Peyer's patch (tissue), 4 donors: Measurements from ENCODE around the gene CD74.

Experiments used
- POLR2A ChIP-seq, 2 donors: fragments of 450-650 bp; IDR thresholded peaks; one replicate each; pipeline ENCODE4 v1.5.1; 2017; ENCODE audit warnings: antibody characterized with exemption in 2 of 2, mild to moderate bottlenecking in 2 of 2, moderate library complexity in 2 of 2
- TF ChIP-seq, protein P1 (sequence below), 6 experiments: fragments of 450-650 bp in 4 of 6; fragments of 200-600 bp in 2 of 6; sonication (generic) in 1 of 6; IDR thresholded peaks; one replicate each; pipeline ENCODE4 v1.5.1; 2017 to 2019; ENCODE audit warnings: antibody characterized with exemption in 6 of 6, mild to moderate bottlenecking in 3 of 6, moderate library complexity in 1 of 6

DNA sequence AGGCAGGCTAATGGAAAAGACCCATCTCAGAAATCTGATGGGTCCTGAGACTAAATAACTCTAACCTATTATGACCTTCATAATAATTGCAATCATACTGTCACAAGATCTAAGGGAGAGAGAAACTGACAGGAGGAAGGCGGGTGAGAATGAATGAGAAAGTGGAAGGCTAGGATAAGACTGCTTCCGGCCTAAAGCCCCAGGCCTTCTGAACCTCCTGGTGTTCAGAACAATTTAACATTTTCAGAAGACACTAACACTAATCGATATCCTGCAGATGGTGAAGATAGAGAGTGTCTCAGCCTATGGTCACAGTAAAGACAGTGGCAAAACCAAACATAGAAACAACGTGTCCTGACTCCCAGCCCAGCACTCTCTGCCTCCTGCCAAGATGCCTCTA lies 35.6 kb upstream of the CD74 start:
- no peak for TF ChIP-seq POLR2A (IDR thresholded peaks at IDR 0.05)
- TF ChIP-seq, protein P1, sequence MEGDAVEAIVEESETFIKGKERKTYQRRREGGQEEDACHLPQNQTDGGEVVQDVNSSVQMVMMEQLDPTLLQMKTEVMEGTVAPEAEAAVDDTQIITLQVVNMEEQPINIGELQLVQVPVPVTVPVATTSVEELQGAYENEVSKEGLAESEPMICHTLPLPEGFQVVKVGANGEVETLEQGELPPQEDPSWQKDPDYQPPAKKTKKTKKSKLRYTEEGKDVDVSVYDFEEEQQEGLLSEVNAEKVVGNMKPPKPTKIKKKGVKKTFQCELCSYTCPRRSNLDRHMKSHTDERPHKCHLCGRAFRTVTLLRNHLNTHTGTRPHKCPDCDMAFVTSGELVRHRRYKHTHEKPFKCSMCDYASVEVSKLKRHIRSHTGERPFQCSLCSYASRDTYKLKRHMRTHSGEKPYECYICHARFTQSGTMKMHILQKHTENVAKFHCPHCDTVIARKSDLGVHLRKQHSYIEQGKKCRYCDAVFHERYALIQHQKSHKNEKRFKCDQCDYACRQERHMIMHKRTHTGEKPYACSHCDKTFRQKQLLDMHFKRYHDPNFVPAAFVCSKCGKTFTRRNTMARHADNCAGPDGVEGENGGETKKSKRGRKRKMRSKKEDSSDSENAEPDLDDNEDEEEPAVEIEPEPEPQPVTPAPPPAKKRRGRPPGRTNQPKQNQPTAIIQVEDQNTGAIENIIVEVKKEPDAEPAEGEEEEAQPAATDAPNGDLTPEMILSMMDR (IDR thresholded peaks at IDR 0.05) = no peak
